Neutrophil (primary cell): ENCODE results near the gene STAG1.

Experiments used
- H3K27ac ChIP-seq: fragments of 200-600 bp; sonication (generic); 2 replicates; pipeline ENCODE4 v1.5.1; 2016; ENCODE audit warnings: mild to moderate bottlenecking, moderate library complexity
- H3K27me3 ChIP-seq: fragments of 200-600 bp; sonication (generic); 2 replicates; pipeline ENCODE4 v1.6.0; 2016; ENCODE audit warnings: mild to moderate bottlenecking
- H3K36me3 ChIP-seq: fragments of 200-600 bp; sonication (generic); 2 replicates; pipeline ENCODE4 v1.5.1; 2017
- H3K4me1 ChIP-seq, 2 experiments: fragments of 200-600 bp in 1 of 2; sonication (generic) in 1 of 2; 1 replicate in 1 of 2; 2 replicates in 1 of 2; pipeline versions ENCODE4 v1.5.1 to v1.6.1; 2013 to 2016; ENCODE audit warnings: low read depth in 1 of 2, low read length in 1 of 2, mild to moderate bottlenecking in 1 of 2, moderate library complexity in 1 of 2; ENCODE audit not compliant: control insufficient read depth in 1 of 2, insufficient read depth in 1 of 2
- H3K4me3 ChIP-seq, 2 experiments: fragments of 200-600 bp in 1 of 2; sonication (generic) in 1 of 2; 1 replicate in 1 of 2; 2 replicates in 1 of 2; pipeline ENCODE4 v1.5.1; 2013 to 2016; ENCODE audit warnings: low read depth in 1 of 2, low read length in 1 of 2, mild to moderate bottlenecking in 1 of 2, moderate library complexity in 1 of 2
- H3K9me3 ChIP-seq: fragments of 200-600 bp; sonication (generic); 2 replicates; pipeline ENCODE4 v1.5.1; 2016
- CTCF ChIP-seq: fragments of 200-600 bp; sonication (generic); IDR thresholded peaks from 2 replicates; pipeline ENCODE4 v1.5.1; 2016; ENCODE audit warnings: antibody characterized with exemption

The STAG1 gene

GRCh38 chr3:136787349-136787748 is 35.2 kb upstream of the STAG1 start:
- TF ChIP-seq CTCF, result no peak
- Histone ChIP-seq H3K36me3 (no peaks in the 10 kb centered on the region), H3K27me3 (no peaks in the 10 kb centered on the region), H3K4me3 (peak overlapping the region in 1 of 2 experiments; percentile 42), H3K9me3 (no peaks in the 10 kb centered on the region), H3K4me1 (peaks cover 17 to 18% of the 10 kb centered on the region in 2 experiments), H3K27ac (peak overlapping the region; percentile 87)

GRCh38 chr3:136783708-136784191 is 31.6 kb upstream of the STAG1 start:
- no peaks in the 10 kb centered on the region for H3K27me3 ChIP-seq
- peaks cover 17 to 18% of the 10 kb centered on the region in 2 experiments for H3K4me1 ChIP-seq
- H3K9me3 ChIP-seq, result no peaks in the 10 kb centered on the region
- no peak for TF ChIP-seq CTCF
- no peaks in the 10 kb centered on the region for H3K36me3 ChIP-seq
- no peak overlapping the region for H3K4me3 ChIP-seq
- H3K27ac ChIP-seq, result no peak overlapping the region

- Histone ChIP-seq H3K27ac (no peak overlapping the region), H3K27me3 (no peaks in the 10 kb centered on the region), H3K9me3 (no peaks in the 10 kb centered on the region), H3K36me3 (no peaks in the 10 kb centered on the region), H3K4me3 (no peak overlapping the region), H3K4me1 (no peaks in the 10 kb centered on the region)
- no peak for TF ChIP-seq CTCF
Observed at GRCh38 chr3:136780741-136781140, 28.6 kb upstream of the STAG1 start.

GRCh38 chr3:136778865-136779264 is 26.7 kb upstream of the STAG1 start:
- Histone ChIP-seq H3K27me3 (no peaks in the 10 kb centered on the region), H3K4me1 (no peaks in the 10 kb centered on the region), H3K4me3 (no peak overlapping the region), H3K9me3 (no peaks in the 10 kb centered on the region), H3K27ac (no peak overlapping the region), H3K36me3 (no peaks in the 10 kb centered on the region)
- no peak for TF ChIP-seq CTCF

GRCh38 chr3:136772709-136773108 is 20.5 kb upstream of the STAG1 start:
- Histone ChIP-seq H3K27me3 (no peaks in the 10 kb centered on the region), H3K9me3 (no peaks in the 10 kb centered on the region), H3K36me3 (no peaks in the 10 kb centered on the region), H3K4me1 (no peaks in the 10 kb centered on the region), H3K27ac (no peak overlapping the region), H3K4me3 (no peak overlapping the region)
- no peak for TF ChIP-seq CTCF
